Astrocyte (in vitro differentiated cells and primary cell): ENCODE results near the gene DNM1. TPM values are rescaled to one million over a fixed set of nuclear protein-coding genes. Genes with fewer than 3 reads are reported as not detected.

Experiments
- DNase-seq: peaks from one replicate; pipeline ENCODE4 v3.0.0-alpha.2; 2010; ENCODE audit warnings: low read depth
- FAIRE-seq: peaks from 2 replicates; lab custom pipeline; 2011; peaks lifted over from hg19 to GRCh38; lab: Jason Lieb, UNC
- H2AFZ ChIP-seq: 2 replicates; pipeline ENCODE4 v1.6.0; 2012; ENCODE audit warnings: low read depth, low read length, inconsistent platforms
- H3K27ac ChIP-seq: 2 replicates; pipeline ENCODE4 v1.5.1; 2011; ENCODE audit warnings: low read depth, low read length, inconsistent platforms
- H3K27me3 ChIP-seq: 2 replicates; pipeline ENCODE4 v1.6.0; 2011; ENCODE audit warnings: low read length, inconsistent platforms; ENCODE audit not compliant: insufficient read depth
- H3K36me3 ChIP-seq: 2 replicates; pipeline ENCODE4 v1.5.1; 2011; ENCODE audit warnings: low read length, inconsistent platforms; ENCODE audit not compliant: insufficient read depth
- H3K4me1 ChIP-seq: 2 replicates; pipeline ENCODE4 v1.5.1; 2011; ENCODE audit warnings: low read length, inconsistent platforms; ENCODE audit not compliant: insufficient read depth
- H3K4me2 ChIP-seq: 2 replicates; pipeline ENCODE4 v1.6.0; 2012; ENCODE audit warnings: low read length, inconsistent platforms
- H3K4me3 ChIP-seq: 2 replicates; pipeline ENCODE4 v1.5.1; 2011; ENCODE audit warnings: low read depth, mild to moderate bottlenecking, low read length, inconsistent platforms; ENCODE audit not compliant: insufficient read depth
- H3K79me2 ChIP-seq: 2 replicates; pipeline ENCODE4 v1.6.0; 2012; ENCODE audit warnings: mild to moderate bottlenecking, low read length, inconsistent platforms; ENCODE audit not compliant: insufficient read depth
- H3K9ac ChIP-seq: 2 replicates; pipeline ENCODE4 v1.6.0; 2012; ENCODE audit warnings: mild to moderate bottlenecking, low read length, inconsistent platforms
- H3K9me3 ChIP-seq: 2 replicates; pipeline ENCODE4 v1.5.1; 2012; ENCODE audit warnings: low read depth, mild to moderate bottlenecking, low read length, inconsistent platforms; ENCODE audit not compliant: insufficient read depth
- H4K20me1 ChIP-seq: 2 replicates; pipeline ENCODE4 v1.6.0; 2012; ENCODE audit warnings: low read length, inconsistent platforms; ENCODE audit not compliant: insufficient read depth
- H3K27ac Mint-ChIP-seq: one replicate; pipeline ENCODE4 v1.8.0; 2021; ENCODE audit warnings: mild to moderate bottlenecking, mixed read lengths; ENCODE audit not compliant: unreplicated experiment
- H3K27me3 Mint-ChIP-seq: one replicate; pipeline ENCODE4 v1.8.0; 2021; ENCODE audit warnings: low read depth, mixed read lengths; ENCODE audit not compliant: unreplicated experiment
- H3K36me3 Mint-ChIP-seq: one replicate; pipeline ENCODE4 v1.8.0; 2021; ENCODE audit warnings: low read depth, mixed read lengths; ENCODE audit not compliant: unreplicated experiment
- H3K4me1 Mint-ChIP-seq: one replicate; pipeline ENCODE4 v1.8.0; 2021; ENCODE audit warnings: low read depth, mixed read lengths; ENCODE audit not compliant: unreplicated experiment
- H3K4me3 Mint-ChIP-seq: one replicate; pipeline ENCODE4 v1.8.0; 2021; ENCODE audit warnings: mild to moderate bottlenecking, moderate library complexity, mixed read lengths; ENCODE audit not compliant: unreplicated experiment
- H3K9me3 Mint-ChIP-seq: one replicate; pipeline ENCODE4 v1.8.0; 2021; ENCODE audit warnings: mild to moderate bottlenecking, mixed read lengths; ENCODE audit not compliant: unreplicated experiment
- CTCF ChIP-seq: IDR thresholded peaks from 2 replicates; pipeline ENCODE4 v1.5.1; 2011; ENCODE audit warnings: low read depth, mild to moderate bottlenecking, inconsistent platforms, low read length, moderate library complexity; ENCODE audit not compliant: insufficient read depth
- EZH2 ChIP-seq: IDR thresholded peaks from 2 replicates; pipeline ENCODE4 v1.6.1; 2012; ENCODE audit warnings: mild to moderate bottlenecking, low read length, inconsistent platforms; ENCODE audit not compliant: insufficient read depth
- total RNA-seq: library from RNA; stranded (reverse); gene quantifications from 2 replicates; pipeline ENCODE4 v1.2.1, GENCODE V29; 2021

DNM1 gene
- total RNA-seq, 1 donor from 2014 or later: 29.7 TPM

- no peak overlapping the region for H3K9ac ChIP-seq
- Mint-ChIP-seq H3K27me3 (no peaks in the 10 kb centered on the region), H3K9me3 (no peaks in the 10 kb centered on the region), H3K27ac (no peak overlapping the region), H3K4me3 (no peak overlapping the region), H3K4me1 (peaks cover 3% of the 10 kb centered on the region), H3K36me3 (peaks cover 11% of the 10 kb centered on the region)
- H3K36me3 ChIP-seq: no peaks in the 10 kb centered on the region
- H3K4me1 ChIP-seq: peaks cover 8% of the 10 kb centered on the region
- no peak for FAIRE-seq
- TF ChIP-seq EZH2: no peak
- no peak for TF ChIP-seq CTCF
- H3K27ac ChIP-seq: no peak overlapping the region
- H3K9me3 ChIP-seq: no peaks in the 10 kb centered on the region
- DNase-seq: no peak
- no peak overlapping the region for H3K4me2 ChIP-seq
- H4K20me1 ChIP-seq: no peaks in the 10 kb centered on the region
- H3K79me2 ChIP-seq: no peaks in the 10 kb centered on the region
- H3K27me3 ChIP-seq: no peaks in the 10 kb centered on the region
- no peak overlapping the region for H3K4me3 ChIP-seq
- no peak overlapping the region for H2AFZ ChIP-seq
Observed at GRCh38 chr9:128292009-128292408, 88.8 kb downstream of the DNM1 start.

GRCh38 chr9:128293091-128293490, 89.9 kb downstream of the DNM1 start:
- H3K79me2 ChIP-seq: no peaks in the 10 kb centered on the region
- H3K9me3 ChIP-seq: no peaks in the 10 kb centered on the region
- H3K27me3 ChIP-seq: no peaks in the 10 kb centered on the region
- no peak overlapping the region for H3K4me3 ChIP-seq
- TF ChIP-seq CTCF (no peak), EZH2 (no peak)
- H3K4me2 ChIP-seq: no peak overlapping the region
- peaks cover 8% of the 10 kb centered on the region for H3K36me3 Mint-ChIP-seq
- peak overlapping the region; percentile 44 for H3K27ac Mint-ChIP-seq
- H4K20me1 ChIP-seq: no peaks in the 10 kb centered on the region
- peaks cover 3% of the 10 kb centered on the region for H3K4me1 Mint-ChIP-seq
- H3K27ac ChIP-seq: no peak overlapping the region
- DNase-seq (no peak), FAIRE-seq (no peak)
- no peaks in the 10 kb centered on the region for H3K36me3 ChIP-seq
- no peak overlapping the region for H3K9ac ChIP-seq
- no peak overlapping the region for H3K4me3 Mint-ChIP-seq
- H3K9me3 Mint-ChIP-seq: no peaks in the 10 kb centered on the region
- peaks cover 8% of the 10 kb centered on the region for H3K4me1 ChIP-seq
- no peaks in the 10 kb centered on the region for H3K27me3 Mint-ChIP-seq
- H2AFZ ChIP-seq: no peak overlapping the region

- Histone ChIP-seq H3K27ac (no peak overlapping the region), H3K9ac (no peak overlapping the region), H3K9me3 (no peaks in the 10 kb centered on the region), H4K20me1 (no peaks in the 10 kb centered on the region), H3K27me3 (no peaks in the 10 kb centered on the region), H3K79me2 (no peaks in the 10 kb centered on the region), H2AFZ (no peak overlapping the region), H3K4me1 (peaks cover 8% of the 10 kb centered on the region), H3K4me3 (no peak overlapping the region), H3K4me2 (no peak overlapping the region), H3K36me3 (no peaks in the 10 kb centered on the region)
- H3K4me3 Mint-ChIP-seq: no peak overlapping the region
- H3K27ac Mint-ChIP-seq: peak overlapping the region; percentile 12
- no peaks in the 10 kb centered on the region for H3K27me3 Mint-ChIP-seq
- TF ChIP-seq CTCF (no peak), EZH2 (no peak)
- H3K9me3 Mint-ChIP-seq: no peaks in the 10 kb centered on the region
- FAIRE-seq (no peak), DNase-seq (no peak)
- peaks cover 4% of the 10 kb centered on the region for H3K36me3 Mint-ChIP-seq
- peaks cover 3% of the 10 kb centered on the region for H3K4me1 Mint-ChIP-seq
Observed at GRCh38 chr9:128294142-128294541, 91.0 kb downstream of the DNM1 start.
